ENCODE results near the gene OPA1. TPM values are rescaled to one million over a fixed set of nuclear protein-coding genes. Genes with fewer than 3 reads are reported as not detected.

The OPA1 gene
- total and polyA plus RNA-seq, 8 donors, result 12.1 to 198 (median 41.7) TPM

DNA sequence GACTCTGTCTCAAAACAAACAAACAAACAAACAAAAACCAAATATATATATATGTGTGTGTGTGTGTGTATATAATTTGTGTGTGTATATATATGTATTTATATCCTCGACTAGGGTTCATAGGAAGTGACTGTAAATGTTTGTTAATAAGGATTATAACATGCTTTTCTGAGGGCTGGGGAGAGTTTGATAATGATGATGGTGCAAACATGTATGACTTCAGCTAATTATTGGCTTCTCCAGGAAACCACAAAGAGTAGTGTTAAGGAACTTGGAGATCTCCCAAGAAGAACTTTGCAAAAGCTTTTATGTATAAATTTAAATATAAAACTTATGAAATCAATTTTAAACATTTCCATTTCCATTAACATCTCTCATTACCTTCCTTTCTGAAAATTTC is 3.9 kb upstream of the OPA1 start:
- Histone ChIP-seq H3K4me3 (no peak overlapping the region), H3K27ac (no peak overlapping the region), H3K4me1 (peaks cover 7 to 12% (median 10%) of the 10 kb centered on the region in 4 donors), H3K9me3 (no peaks in the 10 kb centered on the region), H3K36me3 (no peaks in the 10 kb centered on the region), H3K27me3 (no peaks in the 10 kb centered on the region)
- no peak for DNase-seq
- 29 to 47% (median 37%) methylated on average over 1 of the region's 1 CpG for WGBS, 5 donors
- intact Hi-C loops (cut with DNase I; ENCODE audit: low total_unique reads), result no loop called here
- TF ChIP-seq, protein P1, sequence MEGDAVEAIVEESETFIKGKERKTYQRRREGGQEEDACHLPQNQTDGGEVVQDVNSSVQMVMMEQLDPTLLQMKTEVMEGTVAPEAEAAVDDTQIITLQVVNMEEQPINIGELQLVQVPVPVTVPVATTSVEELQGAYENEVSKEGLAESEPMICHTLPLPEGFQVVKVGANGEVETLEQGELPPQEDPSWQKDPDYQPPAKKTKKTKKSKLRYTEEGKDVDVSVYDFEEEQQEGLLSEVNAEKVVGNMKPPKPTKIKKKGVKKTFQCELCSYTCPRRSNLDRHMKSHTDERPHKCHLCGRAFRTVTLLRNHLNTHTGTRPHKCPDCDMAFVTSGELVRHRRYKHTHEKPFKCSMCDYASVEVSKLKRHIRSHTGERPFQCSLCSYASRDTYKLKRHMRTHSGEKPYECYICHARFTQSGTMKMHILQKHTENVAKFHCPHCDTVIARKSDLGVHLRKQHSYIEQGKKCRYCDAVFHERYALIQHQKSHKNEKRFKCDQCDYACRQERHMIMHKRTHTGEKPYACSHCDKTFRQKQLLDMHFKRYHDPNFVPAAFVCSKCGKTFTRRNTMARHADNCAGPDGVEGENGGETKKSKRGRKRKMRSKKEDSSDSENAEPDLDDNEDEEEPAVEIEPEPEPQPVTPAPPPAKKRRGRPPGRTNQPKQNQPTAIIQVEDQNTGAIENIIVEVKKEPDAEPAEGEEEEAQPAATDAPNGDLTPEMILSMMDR (IDR thresholded peaks at IDR 0.05), result no peak
- no peak for TF ChIP-seq EP300 (IDR thresholded peaks at IDR 0.05)
- no peak for TF ChIP-seq POLR2AphosphoS5 (IDR thresholded peaks at IDR 0.05)
- TF ChIP-seq POLR2A (IDR thresholded peaks at IDR 0.05), result no peak

DNA sequence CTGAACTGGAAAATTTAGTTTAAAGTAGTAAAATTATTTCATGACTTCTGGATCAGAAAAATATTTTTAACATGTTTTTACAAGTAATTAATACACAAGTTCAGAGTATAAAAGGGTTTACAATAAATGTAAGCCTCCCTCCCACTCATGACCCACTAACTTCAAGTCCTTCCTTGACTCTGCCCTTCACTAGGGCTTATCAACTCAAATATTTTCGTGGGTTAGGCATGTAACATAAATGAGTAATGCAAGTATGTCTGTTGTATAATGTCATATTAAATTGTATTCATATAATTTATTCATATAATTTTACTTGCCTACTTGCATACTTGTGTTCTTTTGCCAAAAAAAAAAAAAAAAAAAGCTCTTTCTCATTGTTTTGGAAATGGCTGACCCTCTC is 3.4 kb upstream of the OPA1 start:
- H3K4me3 ChIP-seq, result no peak overlapping the region
- TF ChIP-seq POLR2AphosphoS5 (IDR thresholded peaks at IDR 0.05), result no peak
- TF ChIP-seq POLR2A (IDR thresholded peaks at IDR 0.05), result no peak
- TF ChIP-seq EP300 (IDR thresholded peaks at IDR 0.05), result no peak
- TF ChIP-seq, protein P1 (IDR thresholded peaks at IDR 0.05), result no peak
- peaks cover 12 to 17% (median 15%) of the 10 kb centered on the region in 4 donors for H3K4me1 ChIP-seq
- H3K36me3 ChIP-seq, result no peaks in the 10 kb centered on the region
- no peak for DNase-seq
- H3K27ac ChIP-seq, result no peak overlapping the region
- 28 to 40% (median 35%) methylated on average over 1 of the region's 1 CpG for WGBS, 5 donors
- intact Hi-C loops (cut with DNase I; ENCODE audit: low total_unique reads), result no loop called here
- H3K9me3 ChIP-seq, result no peaks in the 10 kb centered on the region
- H3K27me3 ChIP-seq, result no peaks in the 10 kb centered on the region

DNA sequence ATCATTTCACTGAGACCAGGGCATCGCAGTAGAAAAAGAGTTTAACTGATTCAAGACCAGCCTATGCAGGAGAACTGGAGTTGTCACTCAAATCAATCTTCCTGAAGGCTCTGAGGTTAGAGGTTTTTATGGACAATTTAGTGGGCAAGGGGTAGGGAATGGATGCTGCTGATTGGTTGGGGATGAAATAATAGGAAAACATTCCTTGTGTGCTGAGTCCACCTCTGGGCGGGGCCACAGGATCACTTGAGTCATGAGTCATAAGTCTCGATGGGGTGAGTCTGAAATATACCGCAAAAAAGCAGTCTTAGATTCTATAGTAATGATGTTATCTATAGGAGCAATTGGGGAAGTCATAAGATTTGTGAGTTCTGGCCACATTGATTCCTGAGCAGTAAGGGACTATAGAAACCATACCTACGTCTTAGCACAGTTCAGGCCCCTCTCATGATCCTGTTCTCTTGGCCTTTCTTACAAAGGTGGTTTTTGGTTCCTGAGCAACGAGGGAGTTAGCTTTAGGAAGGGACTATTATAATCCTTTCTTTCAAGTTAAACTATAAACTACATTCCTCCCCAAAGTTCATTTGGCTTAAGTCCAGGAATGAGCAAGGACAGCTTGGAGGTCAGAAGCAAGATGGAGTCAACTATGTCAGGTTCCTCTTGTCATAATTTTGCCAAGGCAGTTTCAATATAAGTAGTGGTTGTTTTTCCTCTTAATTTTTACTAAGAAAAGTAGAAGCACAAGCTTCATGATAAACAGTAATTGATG is 2.7 kb upstream of the OPA1 start:
- H3K27me3 ChIP-seq, result no peaks in the 10 kb centered on the region
- H3K36me3 ChIP-seq, result no peaks in the 10 kb centered on the region
- H3K27ac ChIP-seq, result no peak overlapping the region
- intact Hi-C loops (cut with DNase I; ENCODE audit: low total_unique reads), result no loop called here
- DNase-seq, result peak in 1 of 2 donors; percentile 18
- WGBS, 5 donors, result 69 to 84% (median 83%) methylated on average over 6 of the region's 6 CpGs
- no peak for TF ChIP-seq POLR2AphosphoS5 (IDR thresholded peaks at IDR 0.05)
- TF ChIP-seq, protein P1 (IDR thresholded peaks at IDR 0.05), result no peak
- no peak for TF ChIP-seq EP300 (IDR thresholded peaks at IDR 0.05)
- no peak for TF ChIP-seq POLR2A (IDR thresholded peaks at IDR 0.05)
- H3K4me1 ChIP-seq, result peaks cover 13 to 24% (median 22%) of the 10 kb centered on the region in 4 donors
- no peak overlapping the region for H3K4me3 ChIP-seq
- H3K9me3 ChIP-seq, result no peaks in the 10 kb centered on the region

DNA sequence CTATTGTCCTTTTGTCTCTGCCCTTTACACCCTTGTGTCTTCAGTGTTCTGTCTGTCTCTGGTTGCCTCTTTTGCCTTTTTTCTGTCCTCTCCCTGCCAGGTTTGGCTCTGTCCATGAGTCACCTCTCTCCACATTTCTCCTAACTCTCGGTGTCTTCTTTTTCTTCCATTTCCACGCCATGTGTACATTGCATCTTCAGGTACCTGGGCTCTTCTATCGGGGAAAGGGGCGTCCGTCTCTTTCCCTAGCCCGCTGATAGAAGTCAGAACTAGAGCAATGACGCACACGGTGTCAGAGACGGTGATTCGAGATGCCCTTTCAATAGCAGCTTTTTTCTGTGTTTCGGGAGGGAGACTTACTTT is 641 bp downstream of the OPA1 start:
- peak overlapping the region; percentile 62 to 92 (median 84) for H3K4me3 ChIP-seq
- peak overlapping the region; percentile 82 to 94 (median 92) for H3K27ac ChIP-seq
- WGBS, 5 donors, result 0 to 1% (median 0%) methylated on average over 11 of the region's 11 CpGs
- peaks cover 13 to 46% (median 34%) of the 10 kb centered on the region in 4 donors for H3K4me1 ChIP-seq
- DNase-seq, result peak in 1 of 2 donors; percentile 66
- H3K27me3 ChIP-seq, result no peaks in the 10 kb centered on the region
- no peaks in the 10 kb centered on the region for H3K9me3 ChIP-seq
- peaks cover 0 to 20% (median 13%) of the 10 kb centered on the region in 4 donors for H3K36me3 ChIP-seq
- TF ChIP-seq EP300 (IDR thresholded peaks at IDR 0.05) (no peak), POLR2A (IDR thresholded peaks at IDR 0.05) (no peak), POLR2AphosphoS5 (IDR thresholded peaks at IDR 0.05) (no peak)
- TF ChIP-seq, protein P1 (IDR thresholded peaks at IDR 0.05), result no peak
- intact Hi-C loops (cut with DNase I; ENCODE audit: low total_unique reads), result no loop called here

Data from stomach (tissue), 9 donors.